Body of pancreas (tissue), 4 donors: Measurements from ENCODE around the gene HLA-DPA1.

Experiments used
- CTCF ChIP-seq, 7 experiments: fragments of 450-650 bp in 4 of 7; fragments of 200-600 bp in 3 of 7; sonication (generic) in 3 of 7; IDR thresholded peaks; one replicate each; pipeline ENCODE4 v1.5.1; 2016 to 2019; ENCODE audit warnings: antibody characterized with exemption in 7 of 7
- POLR2A ChIP-seq, 3 donors: fragments of 450-650 bp; IDR thresholded peaks; one replicate each; pipeline ENCODE4 v1.6.1; 2016; ENCODE audit warnings: antibody characterized with exemption in 3 of 3, mild to moderate bottlenecking in 2 of 3

- TF ChIP-seq CTCF (IDR thresholded peaks at IDR 0.05) (no peak), POLR2A (IDR thresholded peaks at IDR 0.05) (no peak)
Observed at GRCh38 chr6:33015798-33016197, 57.7 kb downstream of the HLA-DPA1 start.
